H1 (cell line): ENCODE measurements around the gene PRSS53. TPM values are rescaled to one million over a fixed set of nuclear protein-coding genes. Genes with fewer than 3 reads are reported as not detected.

ENCODE experiments used
- POLR2A ChIP-seq, 2 experiments: IDR thresholded peaks; 1 replicate in 1 of 2; 2 replicates in 1 of 2; pipeline ENCODE4 v1.6.1; 2011; ENCODE audit warnings: low read depth in 2 of 2, low read length in 2 of 2, mild to moderate bottlenecking in 2 of 2; ENCODE audit errors: control extremely low read depth in 1 of 2
- RAD21 ChIP-seq, 2 experiments: IDR thresholded peaks in 1 of 2; conservative IDR thresholded peaks in 1 of 2; 2 replicates each; pipeline ENCODE4 v1.6.1; 2011; ENCODE audit warnings: low read depth in 2 of 2, low read length in 2 of 2, improper control_type of control experiment in 1 of 2, inconsistent platforms in 1 of 2, mild to moderate bottlenecking in 1 of 2, moderate library complexity in 1 of 2
- SUZ12 ChIP-seq: fragments of 200-600 bp; sonication (generic); IDR thresholded peaks from 2 replicates; pipeline ENCODE4 v1.6.1; 2012; ENCODE audit warnings: mild to moderate bottlenecking, inconsistent platforms, low read length, moderate library complexity, mixed read lengths
- TCF12 ChIP-seq: IDR thresholded peaks from 2 replicates; pipeline ENCODE4 v1.6.1; 2011; ENCODE audit warnings: low read depth, mild to moderate bottlenecking, low read length
- USF2 ChIP-seq: IDR thresholded peaks from 2 replicates; pipeline ENCODE4 v1.6.1; 2011; ENCODE audit warnings: low read length, improper control_type of control experiment
- polyA plus RNA-seq, 7 experiments: library from polyadenylated mRNA; depleted of rRNA in 3 of 7; stranded (reverse) in 5 of 7; unstranded in 2 of 7; fragments of >200 nt in 5 of 7; fragments of 200-250 nt in 2 of 7; gene quantifications; 1 replicate in 5 of 7; 2 replicates in 1 of 7; 4 replicates in 1 of 7; pipeline versions ENCODE4 v1.2.1 to v1.2.3, GENCODE V29; 2011 to 2013; ENCODE audit warnings: missing spikeins in 2 of 7, mixed read lengths in 2 of 7
- total RNA-seq: library from RNA; stranded (reverse); fragmentation: NEBNext Ultra II Directional; extraction: Animal tissue kit (Norgen Biotek cat#: 25700); gene quantifications from 2 replicates; pipeline ENCODE4 v1.2.1, GENCODE V29; 2021

The PRSS53 gene
- total and polyA plus RNA-seq, 2 of the 8 experiments (the other 6 are each of a cell fraction or from before 2014, with no cell fraction given), result 1.7 to 2.6 TPM

- TF ChIP-seq RAD21 (IDR thresholded peaks at IDR 0.05 in 1 of 2, conservative IDR thresholded peaks at IDR 0.05 in 1 of 2; ENCODE audit: low read depth in 2 of 2, low read length in 2 of 2) (no peak), TCF12 (no peak), USF2 (no peak), SUZ12 (no peak), POLR2A (IDR thresholded peaks at IDR 0.05; ENCODE audit: control extremely low read depth in 1 of 2, low read depth in 2 of 2, low read length in 2 of 2) (no peak)
Observed at GRCh38 chr16:31128711-31129567, 40.2 kb upstream of the PRSS53 start (continued).
